Calu3 (cell line): ENCODE measurements around the gene VARS1. TPM values are rescaled to one million over a fixed set of nuclear protein-coding genes. Genes with fewer than 3 reads are reported as not detected.

Experiments
- BruUV-seq: library from RNA; stranded (reverse); fragments of 400-500 nt; replicated peaks from 2 replicates; lab custom pipeline; 2021; lab: Mats Ljungman, UMichigan
- CTCF ChIA-PET: fragments of 300-600 bp; sonication (Branson Sonifier 250); formaldehyde crosslinking; loops from one replicate; lab custom pipeline; 2022; ENCODE audit warnings: antibody characterized with exemption; lab: Charles Lee
- DNase-seq: peaks from one replicate; pipeline ENCODE4 v3.0.0; 2022
- H3K27ac Mint-ChIP-seq: one replicate; pipeline ENCODE4 v1.8.0; 2022; ENCODE audit warnings: mixed read lengths; ENCODE audit not compliant: unreplicated experiment
- H3K27me3 Mint-ChIP-seq: one replicate; pipeline ENCODE4 v1.8.0; 2022; ENCODE audit warnings: mixed read lengths; ENCODE audit not compliant: unreplicated experiment
- H3K36me3 Mint-ChIP-seq: one replicate; pipeline ENCODE4 v1.8.0; 2022; ENCODE audit warnings: mild to moderate bottlenecking, moderate library complexity, mixed read lengths; ENCODE audit not compliant: insufficient read depth, unreplicated experiment
- H3K4me1 Mint-ChIP-seq: one replicate; pipeline ENCODE4 v1.8.0; 2022; ENCODE audit warnings: mild to moderate bottlenecking, low read depth, mixed read lengths; ENCODE audit not compliant: unreplicated experiment
- H3K4me3 Mint-ChIP-seq: one replicate; pipeline ENCODE4 v1.8.0; 2022; ENCODE audit warnings: mild to moderate bottlenecking, low read depth, moderate library complexity, mixed read lengths; ENCODE audit not compliant: unreplicated experiment
- H3K9me3 Mint-ChIP-seq: one replicate; pipeline ENCODE4 v1.8.0; 2022; ENCODE audit warnings: low read depth, mixed read lengths; ENCODE audit not compliant: unreplicated experiment
- CTCF ChIP-seq: fragments of 200-600 bp; IDR thresholded peaks from one replicate; pipeline ENCODE4 v1.8.0; 2022; ENCODE audit warnings: antibody characterized with exemption; ENCODE audit not compliant: unreplicated experiment
- intact Hi-C: fragments of 100-400 bp; cut with micrococcal nuclease; formaldehyde crosslinking; loops from one replicate; pipeline ENCODE4 v1.10.0; 2022; ENCODE audit not compliant: unreplicated experiment
- total RNA-seq: library from RNA; stranded (reverse); gene quantifications from 2 replicates; pipeline ENCODE4 v1.2.3, GENCODE V29; 2022

Gene VARS1
- total RNA-seq, 1 experiment from 2014 or later = 316 TPM

DNA sequence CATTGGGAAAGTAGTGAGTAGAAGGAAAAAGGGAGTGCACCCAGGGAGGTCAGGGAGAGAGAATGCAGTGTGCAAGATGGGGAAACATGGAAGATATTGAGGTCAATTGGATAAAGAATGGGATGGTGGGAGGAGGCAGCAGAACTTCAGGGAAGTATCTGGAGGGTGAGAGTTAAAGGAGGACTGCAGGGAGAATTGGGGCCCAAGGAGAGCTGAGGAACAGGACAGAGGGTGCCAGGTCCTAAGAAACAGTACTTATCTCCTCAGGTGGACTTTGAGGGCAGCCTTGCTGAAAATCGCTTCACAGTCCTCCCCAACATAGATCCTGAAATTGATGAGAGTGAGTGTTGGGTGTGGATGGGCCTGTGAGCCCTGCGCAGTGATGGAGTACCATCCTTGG lies 37.3 kb downstream of the VARS1 start:
- Mint-ChIP-seq H3K27ac (no peak overlapping the region), H3K9me3 (no peaks in the 10 kb centered on the region), H3K36me3 (peaks cover 48% of the 10 kb centered on the region), H3K27me3 (no peaks in the 10 kb centered on the region), H3K4me1 (peaks cover 11% of the 10 kb centered on the region), H3K4me3 (no peak overlapping the region)
- CTCF ChIA-PET = interaction anchor here (0.6 to 2.2 kb wide), 2 partner anchors 12 to 38 kb away, joined by 3 to 7 read pairs; no protein-coding TSS in a partner anchor
- DNase-seq = no peak
- no TSS peak for BruUV-seq
- intact Hi-C loops = no loop called here
- TF ChIP-seq CTCF = no peak

GRCh38 chr6:31752739-31753319 lies 42.7 kb downstream of the VARS1 start:
- Mint-ChIP-seq H3K9me3 (no peaks in the 10 kb centered on the region), H3K36me3 (peaks cover 35% of the 10 kb centered on the region), H3K4me1 (no peaks in the 10 kb centered on the region), H3K27ac (no peak overlapping the region), H3K27me3 (no peaks in the 10 kb centered on the region), H3K4me3 (no peak overlapping the region)
- CTCF ChIA-PET = interaction anchor here (1.1 kb wide), 1 partner anchor 14 kb away, joined by 6 read pairs; the partner anchor contains the start of gene MSH5
- intact Hi-C loops = no loop called here
- no peak for TF ChIP-seq CTCF
- no peak for DNase-seq
- BruUV-seq = no TSS peak

DNA sequence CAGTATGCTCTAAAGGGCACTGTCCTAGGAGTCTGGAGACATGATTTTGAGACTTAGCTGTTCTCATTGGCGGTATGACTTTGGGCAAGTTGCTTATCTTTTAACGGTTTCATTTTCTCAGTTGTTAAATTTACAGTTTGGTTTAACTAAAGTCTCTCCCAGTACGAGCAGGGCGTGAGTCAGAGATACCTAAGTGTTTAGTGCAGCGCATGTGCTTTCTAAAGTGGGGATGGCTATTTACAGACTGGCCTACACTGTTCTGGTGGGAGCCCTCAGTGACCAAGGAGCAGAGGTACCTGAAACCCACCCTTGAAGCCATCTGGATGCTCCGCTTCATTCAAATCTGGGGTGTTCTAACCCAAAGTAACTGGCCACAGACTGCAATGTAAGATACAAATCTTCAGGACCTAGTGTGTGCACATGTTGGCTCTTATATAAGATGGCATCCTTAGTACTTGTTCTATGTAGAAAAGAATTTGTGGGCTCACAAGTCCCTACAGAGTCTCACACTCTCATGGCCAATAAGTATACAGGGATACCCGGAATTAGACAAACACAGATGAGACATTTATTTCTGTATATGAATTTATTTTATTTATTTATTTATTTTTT lies 45.0 kb downstream of the VARS1 start:
- H3K4me3 Mint-ChIP-seq = no peak overlapping the region
- no peaks in the 10 kb centered on the region for H3K4me1 Mint-ChIP-seq
- BruUV-seq = TSS peak; percentile 5
- no peaks in the 10 kb centered on the region for H3K27me3 Mint-ChIP-seq
- CTCF ChIA-PET = interaction anchor here (1.0 kb wide), 1 partner anchor 11 kb away, joined by 5 read pairs; the partner anchor contains the start of gene MSH5
- intact Hi-C loops = no loop called here
- TF ChIP-seq CTCF = no peak
- no peak for DNase-seq
- H3K27ac Mint-ChIP-seq = no peak overlapping the region
- H3K36me3 Mint-ChIP-seq = peaks cover 42% of the 10 kb centered on the region
- no peaks in the 10 kb centered on the region for H3K9me3 Mint-ChIP-seq

- no peaks in the 10 kb centered on the region for H3K4me1 Mint-ChIP-seq
- H3K9me3 Mint-ChIP-seq = no peaks in the 10 kb centered on the region
- no peak overlapping the region for H3K4me3 Mint-ChIP-seq
- CTCF ChIA-PET = interaction anchor here (1.0 kb wide), 1 partner anchor 10 kb away, joined by 5 read pairs; the partner anchor contains the start of gene MSH5
- no peak for TF ChIP-seq CTCF
- no peaks in the 10 kb centered on the region for H3K27me3 Mint-ChIP-seq
- intact Hi-C loops = no loop called here
- no peak for DNase-seq
- peaks cover 49% of the 10 kb centered on the region for H3K36me3 Mint-ChIP-seq
- no peak overlapping the region for H3K27ac Mint-ChIP-seq
- no TSS peak for BruUV-seq
These were observed 46.1 kb downstream of the VARS1 start for GRCh38 chr6:31749301-31750036.

Other genes starting within 250 kb of the VARS1 start
- 1.0 and 1.5 TPM in 2 replicates for gene ATP6V1G2, start 249.1 kb downstream of the VARS1 start, total RNA-seq
- 33.5 and 34.0 TPM in 2 replicates for gene NFKBIL1, start 248.1 kb downstream of the VARS1 start, total RNA-seq
- not detected in 2 replicates for gene LTA, start 223.5 kb downstream of the VARS1 start, total RNA-seq
- 0.22 and 0.68 TPM in 2 replicates for gene TNF, start 220.2 kb downstream of the VARS1 start, total RNA-seq
- 0.44 and 1.4 TPM in 2 replicates for gene LTB, start 213.3 kb downstream of the VARS1 start, total RNA-seq
- gene LST1, start 209.5 kb downstream of the VARS1 start, total RNA-seq = 0.94 TPM in 1 of 2 replicates, not detected in the other
- gene NCR3, start 202.7 kb downstream of the VARS1 start, total RNA-seq = not detected in 2 replicates
- not detected in 2 replicates for gene AIF1, start 180.5 kb downstream of the VARS1 start, total RNA-seq
- 473 and 509 TPM in 2 replicates for gene PRRC2A, start 175.0 kb downstream of the VARS1 start, total RNA-seq
- gene BAG6, start 143.1 kb downstream of the VARS1 start, total RNA-seq = 617 and 663 TPM in 2 replicates
- gene APOM, start 139.9 kb downstream of the VARS1 start, total RNA-seq = 2.6 and 3.6 TPM in 2 replicates
- gene C6orf47, start 135.0 kb downstream of the VARS1 start, total RNA-seq = 40.3 and 42.9 TPM in 2 replicates
- 32.2 and 35.6 TPM in 2 replicates for gene GPANK1, start 130.8 kb downstream of the VARS1 start, total RNA-seq
- gene CSNK2B, start 129.7 kb downstream of the VARS1 start, total RNA-seq = 337 and 357 TPM in 2 replicates
- 44.6 and 45.1 TPM in 2 replicates for gene LY6G5B, start 125.8 kb downstream of the VARS1 start, total RNA-seq
- gene LY6G5C, start 114.7 kb downstream of the VARS1 start, total RNA-seq = 4.9 and 5.4 TPM in 2 replicates
- 89.9 and 99.1 TPM in 2 replicates for gene ABHD16A, start 92.4 kb downstream of the VARS1 start, total RNA-seq
- gene LY6G6F, start 88.9 kb downstream of the VARS1 start, total RNA-seq = not detected in 2 replicates
- gene LY6G6D, start 80.4 kb downstream of the VARS1 start, total RNA-seq = not detected in 2 replicates
- 1.0 TPM in 1 of 2 replicates, not detected in the other for gene LY6G6C, start 74.0 kb downstream of the VARS1 start, total RNA-seq
- gene MPIG6B, start 72.4 kb downstream of the VARS1 start, total RNA-seq = not detected in 2 replicates
- gene DDAH2, start 66.5 kb downstream of the VARS1 start, total RNA-seq = 81.4 and 89.6 TPM in 2 replicates
- 943 and 1,109 TPM in 2 replicates for gene CLIC1, start 59.2 kb downstream of the VARS1 start, total RNA-seq
- 156 and 176 TPM in 2 replicates for gene MSH5, start 55.7 kb downstream of the VARS1 start, total RNA-seq
- gene SAPCD1, start 33.1 kb downstream of the VARS1 start, total RNA-seq = 26.6 and 30.3 TPM in 2 replicates
- 22.1 and 37.6 TPM in 2 replicates for gene VWA7, start 18.4 kb downstream of the VARS1 start, total RNA-seq
- gene LSM2, start 11.2 kb upstream of the VARS1 start, total RNA-seq = 126 and 144 TPM in 2 replicates
- 4.2 and 4.3 TPM in 2 replicates for gene HSPA1L, start 19.5 kb upstream of the VARS1 start, total RNA-seq
- gene HSPA1A, start 19.8 kb upstream of the VARS1 start, total RNA-seq = 1,238 and 1,263 TPM in 2 replicates
- 687 and 705 TPM in 2 replicates for gene HSPA1B, start 32.0 kb upstream of the VARS1 start, total RNA-seq
- 133 and 159 TPM in 2 replicates for gene NEU1, start 67.1 kb upstream of the VARS1 start, total RNA-seq
- 185 and 238 TPM in 2 replicates for gene SLC44A4, start 83.2 kb upstream of the VARS1 start, total RNA-seq
- 131 and 138 TPM in 2 replicates for gene EHMT2, start 101.9 kb upstream of the VARS1 start, total RNA-seq
- 22.6 and 28.1 TPM in 2 replicates for gene ZBTB12, start 106.3 kb upstream of the VARS1 start, total RNA-seq
- 5.0 and 6.3 TPM in 2 replicates for gene C2, start 132.0 kb upstream of the VARS1 start, total RNA-seq
- gene CFB, start 150.3 kb upstream of the VARS1 start, total RNA-seq = 944 and 1,205 TPM in 2 replicates
- gene NELFE, start 163.2 kb upstream of the VARS1 start, total RNA-seq = 141 and 157 TPM in 2 replicates
- 182 and 201 TPM in 2 replicates for gene SKIC2, start 163.4 kb upstream of the VARS1 start, total RNA-seq
- gene DXO, start 176.4 kb upstream of the VARS1 start, total RNA-seq = 40.9 and 43.6 TPM in 2 replicates
- 13.1 and 20.8 TPM in 2 replicates for gene C4A, start 186.3 kb upstream of the VARS1 start, total RNA-seq
- gene C4B, start 219.0 kb upstream of the VARS1 start, total RNA-seq = 7.8 and 13.4 TPM in 2 replicates
- 0.76 and 0.78 TPM in 2 replicates for gene CYP21A2, start 242.7 kb upstream of the VARS1 start, total RNA-seq